K562 (cell line): ENCODE data around the gene SGO1. TPM values are rescaled to one million over a fixed set of nuclear protein-coding genes. Genes with fewer than 3 reads are reported as not detected.
A peak's percentile ranks its signal among the peaks of the same experiment; 100 is the strongest.

ENCODE experiments used
- CREBBP ChIP-seq: IDR thresholded peaks from one replicate; pipeline ENCODE4 v1.6.1; 2012; ENCODE audit warnings: low read depth, mild to moderate bottlenecking, control low read depth, inconsistent platforms, low read length
- EP400 ChIP-seq: fragments of 450-650 bp; IDR thresholded peaks from 2 replicates; pipeline ENCODE4 v1.6.1; 2017; ENCODE audit warnings: antibody characterized with exemption, mild to moderate bottlenecking, moderate library complexity
- ESRRB ChIP-seq: fragments of 250-450 bp; sonication (Bioruptor Pico); IDR thresholded peaks from 2 replicates; pipeline ENCODE4 v1.5.0; 2020; ENCODE audit warnings: mild to moderate bottlenecking, moderate library complexity, borderline replicate concordance
- GTF2E2 ChIP-seq: fragments of 200-800 bp; sonication (Bioruptor generic); IDR thresholded peaks from 2 replicates; pipeline ENCODE4 v1.6.1; 2016; ENCODE audit warnings: missing genetic modification characterization, missing compliant biosample characterization
- JUNB ChIP-seq: fragments of 450-650 bp; formaldehyde crosslinking; conservative IDR thresholded peaks from 2 replicates; pipeline ENCODE4 v1.4.0; 2020; ENCODE audit warnings: mild to moderate bottlenecking
- KDM5B ChIP-seq: fragments of 200-600 bp; sonication (generic); IDR thresholded peaks from 2 replicates; pipeline ENCODE4 v1.6.1; 2012; ENCODE audit warnings: low read depth, mild to moderate bottlenecking, moderate library complexity, low read length, control low read depth, inconsistent platforms; ENCODE audit not compliant: insufficient replicate concordance
- MCM2 ChIP-seq: fragments of 450-650 bp; IDR thresholded peaks from 2 replicates; pipeline ENCODE4 v1.6.1; 2017; ENCODE audit warnings: low read depth, mild to moderate bottlenecking
- OTX1 ChIP-seq: fragments of 450-650 bp; formaldehyde crosslinking; IDR thresholded peaks from 2 replicates; pipeline ENCODE4 v1.4.0; 2022; ENCODE audit warnings: mild to moderate bottlenecking
- PHB ChIP-seq: fragments of 250-450 bp; sonication (Bioruptor Pico); IDR thresholded peaks from 2 replicates; pipeline ENCODE4 v1.5.0; 2021
- RBM34 ChIP-seq: fragments of 200-400 bp; formaldehyde crosslinking; IDR thresholded peaks from 2 replicates; pipeline ENCODE4 v1.6.1; 2018; ENCODE audit warnings: low read length, borderline replicate concordance; ENCODE audit not compliant: insufficient read depth
- SMAD1 ChIP-seq: fragments of 150-350 bp; IDR thresholded peaks from 2 replicates; pipeline ENCODE4 v1.6.1; 2014; ENCODE audit warnings: low read length, low read depth; ENCODE audit not compliant: partially characterized antibody
- SRSF1 ChIP-seq: fragments of 200-400 bp; formaldehyde crosslinking; IDR thresholded peaks from 2 replicates; pipeline ENCODE4 v1.6.1; 2017; ENCODE audit warnings: mild to moderate bottlenecking, low read depth, low read length, moderate library complexity
- SRSF7 ChIP-seq: fragments of 200-400 bp; formaldehyde crosslinking; optimal IDR thresholded peaks from 2 replicates; pipeline ENCODE3; 2017; ENCODE audit warnings: mild to moderate bottlenecking, low read depth, low read length
- TFE3 ChIP-seq: fragments of 450-650 bp; formaldehyde crosslinking; IDR thresholded peaks from 2 replicates; pipeline ENCODE4 v1.4.0; 2020; ENCODE audit warnings: mild to moderate bottlenecking, mixed read lengths
- ZFP1 ChIP-seq: fragments of 450-650 bp; formaldehyde crosslinking; IDR thresholded peaks from 2 replicates; pipeline ENCODE4 v1.4.0; 2020; ENCODE audit warnings: mild to moderate bottlenecking, mixed read lengths
- ZNF121 ChIP-seq: sonication (generic); formaldehyde crosslinking; conservative IDR thresholded peaks from 2 replicates; pipeline ENCODE4 v1.8.0; 2022; ENCODE audit warnings: missing genetic modification reagents
- ZNF165 ChIP-seq: fragments of 250-450 bp; sonication (Bioruptor Pico); IDR thresholded peaks from 2 replicates; pipeline ENCODE4 v1.4.0; 2020; ENCODE audit warnings: borderline replicate concordance
- ZNF695 ChIP-seq: fragments of 450-650 bp; formaldehyde crosslinking; IDR thresholded peaks from 2 replicates; pipeline ENCODE4 v1.4.0; 2020; ENCODE audit warnings: mild to moderate bottlenecking, moderate library complexity
- ZNF764 ChIP-seq: fragments of 250-450 bp; sonication (Bioruptor Pico); IDR thresholded peaks from 2 replicates; pipeline ENCODE4 v1.4.0; 2020; ENCODE audit warnings: low read depth, mild to moderate bottlenecking, moderate library complexity
- ZSCAN29 ChIP-seq: fragments of 450-650 bp; IDR thresholded peaks from 2 replicates; pipeline ENCODE4 v1.6.1; 2017
- polyA plus RNA-seq, 8 experiments: library from polyadenylated mRNA; depleted of rRNA in 4 of 8; stranded (reverse) in 5 of 8; unstranded in 3 of 8; fragments of >200 nt; fragmentation: Nextera tagmentation in 2 of 8; fragmentation: Illumina TruSeq in 1 of 8; extraction: Ambion mirVana in 2 of 8; extraction: Trizol in 1 of 8; gene quantifications; 2 replicates each; pipeline versions ENCODE4 v1.2.1 to v1.2.3, GENCODE V29; 2011 to 2014; ENCODE audit warnings: inconsistent platforms in 1 of 8, missing spikeins in 1 of 8
- total RNA-seq, 7 experiments: library from RNA; depleted of rRNA in 6 of 7; stranded (reverse); fragments of >200 nt in 6 of 7; fragmentation: Illumina TruSeq in 2 of 7; extraction: Trizol in 2 of 7; gene quantifications; 2 replicates each; pipeline versions ENCODE4 v1.2.1 to v1.2.3, GENCODE V29; 2011 to 2021; ENCODE audit warnings: low replicate concordance in 1 of 7
- TF ChIP-seq, protein P1 (sequence below): sonication (generic); formaldehyde crosslinking; IDR thresholded peaks from 2 replicates; pipeline ENCODE4 v1.8.0; 2022; ENCODE audit warnings: missing genetic modification reagents, mild to moderate bottlenecking, borderline replicate concordance
- TF ChIP-seq, protein P2 (sequence below): fragments of 450-650 bp; formaldehyde crosslinking; IDR thresholded peaks from 2 replicates; pipeline ENCODE4 v1.4.0; 2020; ENCODE audit warnings: mild to moderate bottlenecking, moderate library complexity
- TF ChIP-seq, protein P3 (sequence below): fragments of 200-800 bp; sonication (Bioruptor generic); IDR thresholded peaks from 2 replicates; pipeline ENCODE4 v1.6.1; 2017; ENCODE audit warnings: missing genetic modification characterization, missing compliant biosample characterization

SGO1 gene
- total and polyA plus RNA-seq, 9 of the 15 experiments (the other 6 are each of a cell fraction or from before 2014, with no cell fraction given) = 13.7 to 57.3 (median 28.2) TPM

GRCh38 chr3:20185679-20186599 lies at the start of gene SGO1 (continued):
- TF ChIP-seq TFE3 (CRISPR knock-in tag) = peak; percentile 100
- TF ChIP-seq, protein P1, sequence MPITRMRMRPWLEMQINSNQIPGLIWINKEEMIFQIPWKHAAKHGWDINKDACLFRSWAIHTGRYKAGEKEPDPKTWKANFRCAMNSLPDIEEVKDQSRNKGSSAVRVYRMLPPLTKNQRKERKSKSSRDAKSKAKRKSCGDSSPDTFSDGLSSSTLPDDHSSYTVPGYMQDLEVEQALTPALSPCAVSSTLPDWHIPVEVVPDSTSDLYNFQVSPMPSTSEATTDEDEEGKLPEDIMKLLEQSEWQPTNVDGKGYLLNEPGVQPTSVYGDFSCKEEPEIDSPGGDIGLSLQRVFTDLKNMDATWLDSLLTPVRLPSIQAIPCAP (CRISPR knock-in tag) = no peak
- 0 out of 2 replicates have a peak, but pooled peaks have one; percentile 26 for TF ChIP-seq OTX1 (CRISPR knock-in tag)
- TF ChIP-seq RBM34 = no peak
- 0 out of 2 replicates have a peak, but pooled peaks have one; percentile 38 for TF ChIP-seq PHB (CRISPR knock-in tag)
- TF ChIP-seq, protein P2, sequence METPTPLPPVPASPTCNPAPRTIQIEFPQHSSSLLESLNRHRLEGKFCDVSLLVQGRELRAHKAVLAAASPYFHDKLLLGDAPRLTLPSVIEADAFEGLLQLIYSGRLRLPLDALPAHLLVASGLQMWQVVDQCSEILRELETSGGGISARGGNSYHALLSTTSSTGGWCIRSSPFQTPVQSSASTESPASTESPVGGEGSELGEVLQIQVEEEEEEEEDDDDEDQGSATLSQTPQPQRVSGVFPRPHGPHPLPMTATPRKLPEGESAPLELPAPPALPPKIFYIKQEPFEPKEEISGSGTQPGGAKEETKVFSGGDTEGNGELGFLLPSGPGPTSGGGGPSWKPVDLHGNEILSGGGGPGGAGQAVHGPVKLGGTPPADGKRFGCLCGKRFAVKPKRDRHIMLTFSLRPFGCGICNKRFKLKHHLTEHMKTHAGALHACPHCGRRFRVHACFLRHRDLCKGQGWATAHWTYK (CRISPR knock-in tag) = peak; percentile 54; the same call in 1 of the 2 replicates
- TF ChIP-seq ESRRB (CRISPR knock-in tag) = no peak
- TF ChIP-seq GTF2E2 (tag) = peak; percentile 16; the same call in 1 of the 2 replicates
- no peak for TF ChIP-seq MCM2
- TF ChIP-seq KDM5B = peak; percentile 69
- TF ChIP-seq CREBBP = no peak
- TF ChIP-seq SMAD1 = peak; percentile 41
- TF ChIP-seq EP400 = peak; percentile 97
- no peak for TF ChIP-seq ZNF165 (CRISPR knock-in tag)
- 0 out of 2 replicates have a peak, but pooled peaks have one; percentile 40 for TF ChIP-seq ZSCAN29
- no peak for TF ChIP-seq ZNF695
- no peak for TF ChIP-seq SRSF1
- TF ChIP-seq ZNF764 (CRISPR knock-in tag) = no peak
- TF ChIP-seq, protein P3, sequence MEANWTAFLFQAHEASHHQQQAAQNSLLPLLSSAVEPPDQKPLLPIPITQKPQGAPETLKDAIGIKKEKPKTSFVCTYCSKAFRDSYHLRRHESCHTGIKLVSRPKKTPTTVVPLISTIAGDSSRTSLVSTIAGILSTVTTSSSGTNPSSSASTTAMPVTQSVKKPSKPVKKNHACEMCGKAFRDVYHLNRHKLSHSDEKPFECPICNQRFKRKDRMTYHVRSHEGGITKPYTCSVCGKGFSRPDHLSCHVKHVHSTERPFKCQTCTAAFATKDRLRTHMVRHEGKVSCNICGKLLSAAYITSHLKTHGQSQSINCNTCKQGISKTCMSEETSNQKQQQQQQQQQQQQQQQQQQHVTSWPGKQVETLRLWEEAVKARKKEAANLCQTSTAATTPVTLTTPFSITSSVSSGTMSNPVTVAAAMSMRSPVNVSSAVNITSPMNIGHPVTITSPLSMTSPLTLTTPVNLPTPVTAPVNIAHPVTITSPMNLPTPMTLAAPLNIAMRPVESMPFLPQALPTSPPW (CRISPR knock-in tag) = peak; percentile 50
- TF ChIP-seq ZNF121 = no peak
- no peak for TF ChIP-seq JUNB
- no peak for TF ChIP-seq SRSF7
- no peak for TF ChIP-seq ZFP1 (CRISPR knock-in tag)
